Smooth muscle cell of bladder (primary cell): ENCODE measurements around the gene TXNDC2. TPM values are rescaled to one million over a fixed set of nuclear protein-coding genes. Genes with fewer than 3 reads are reported as not detected.

ENCODE experiments used
- total RNA-seq: library from RNA; depleted of rRNA; stranded (reverse); fragments of >200 nt; gene quantifications from 2 replicates; pipeline ENCODE4 v1.2.3, GENCODE V29; 2014

TXNDC2 gene
- under 0.01 TPM in 2 replicates for total RNA-seq

GRCh38 chr18:9885170-9886004 is at the start of gene TXNDC2:
Gene TXNDC2, plus strand, starts transcription at chr18:9885973. Its CDS starts 708 bp downstream, at chr18:9886681.

GRCh38 chr18:9913526-9914333 is 28.0 kb downstream of the TXNDC2 start, which contains the start of gene VAPA:
Gene VAPA, plus strand, starts transcription at chr18:9914016. Its CDS starts 241 bp downstream, at chr18:9914257.

Other genes with a start within 250 kb of the TXNDC2 start
- 51.2 and 58.7 TPM in 2 replicates for gene RAB31, start 177.7 kb upstream of the TXNDC2 start, total RNA-seq
- 235 and 277 TPM in 2 replicates for gene VAPA, start 28.0 kb downstream of the TXNDC2 start, total RNA-seq